Upper lobe of left lung (tissue), 4 donors: ENCODE measurements around the gene ABL1.

ENCODE experiments used
- CTCF ChIP-seq, 6 experiments: fragments of 450-650 bp in 4 of 6; fragments of 200-600 bp in 2 of 6; sonication (generic) in 2 of 6; IDR thresholded peaks; one replicate each; pipeline ENCODE4 v1.5.1; 2016 to 2019; ENCODE audit warnings: antibody characterized with exemption in 6 of 6
- EP300 ChIP-seq, 4 donors: sonication (generic); formaldehyde crosslinking; IDR thresholded peaks; one replicate each; pipeline ENCODE4 v1.5.1; 2017; ENCODE audit warnings: antibody characterized with exemption in 4 of 4, control low read depth in 2 of 4
- POLR2A ChIP-seq, 4 donors: fragments of 450-650 bp; IDR thresholded peaks; one replicate each; pipeline ENCODE4 v1.5.1; 2016 to 2017; ENCODE audit warnings: antibody characterized with exemption in 4 of 4, mild to moderate bottlenecking in 2 of 4

DNA sequence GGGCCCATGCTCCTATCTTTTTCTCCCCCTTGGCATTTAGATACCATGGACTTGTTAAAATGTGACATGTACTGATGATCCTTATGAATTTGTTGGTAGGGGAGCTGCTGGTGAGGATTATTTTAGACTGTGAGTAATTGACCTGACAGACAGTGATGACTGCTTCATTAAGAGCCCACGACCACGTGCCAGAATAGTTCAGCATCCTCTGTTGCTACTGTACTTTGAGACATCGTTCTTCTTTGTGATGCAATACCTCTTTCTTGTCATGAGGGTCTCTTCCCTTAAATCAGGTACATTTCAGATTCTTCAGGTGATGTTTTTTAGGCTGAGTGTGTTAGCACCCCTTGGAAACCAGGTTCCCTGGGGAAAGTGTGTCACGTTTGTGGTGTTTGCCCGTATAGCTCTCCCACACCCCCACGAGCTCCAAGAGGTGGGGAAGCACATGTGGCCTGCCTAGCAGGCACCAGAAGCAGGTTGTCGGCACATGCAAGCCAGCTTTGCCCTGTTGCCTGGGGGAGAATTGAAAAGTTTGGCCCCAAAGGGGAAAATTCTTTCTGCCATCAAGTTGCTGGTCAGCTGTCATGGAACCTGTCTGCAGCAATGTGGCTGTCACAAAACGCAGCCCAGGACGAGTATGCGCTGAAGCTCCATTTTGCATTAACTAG lies 36.5 kb downstream of the ABL1 start:
- no peak for TF ChIP-seq CTCF (IDR thresholded peaks at IDR 0.05)
- no peak for TF ChIP-seq POLR2A (IDR thresholded peaks at IDR 0.05)
- TF ChIP-seq EP300 (IDR thresholded peaks at IDR 0.05) = no peak
